Chondrocyte (in vitro differentiated cells): ENCODE measurements around the gene ACAP3. TPM values are rescaled to one million over a fixed set of nuclear protein-coding genes. Genes with fewer than 3 reads are reported as not detected.

Experiments used
- DNase-seq: peaks from one replicate; pipeline ENCODE4 v3.0.0; 2021; ENCODE audit warnings: mixed read lengths, low spot score
- H3K27ac Mint-ChIP-seq: one replicate; pipeline ENCODE4 v1.8.0; 2021; ENCODE audit warnings: mild to moderate bottlenecking, moderate library complexity, mixed read lengths; ENCODE audit not compliant: unreplicated experiment
- H3K27me3 Mint-ChIP-seq: 2 replicates; pipeline ENCODE4 v1.8.0; 2021; ENCODE audit warnings: low read depth, mixed read lengths
- H3K36me3 Mint-ChIP-seq: 2 replicates; pipeline ENCODE4 v1.8.0; 2021; ENCODE audit warnings: low read depth, mixed read lengths
- H3K4me1 Mint-ChIP-seq: 2 replicates; pipeline ENCODE4 v1.8.0; 2021; ENCODE audit warnings: low read depth, mild to moderate bottlenecking, mixed read lengths
- H3K4me3 Mint-ChIP-seq: one replicate; pipeline ENCODE4 v1.8.0; 2021; ENCODE audit warnings: mild to moderate bottlenecking, moderate library complexity, mixed read lengths; ENCODE audit not compliant: unreplicated experiment
- H3K9me3 Mint-ChIP-seq: 2 replicates; pipeline ENCODE4 v1.8.0; 2021; ENCODE audit warnings: low read depth, mixed read lengths
- CTCF ChIP-seq: fragments of 200-600 bp; sonication (generic); IDR thresholded peaks from 2 replicates; pipeline ENCODE4 v1.5.0; 2021; ENCODE audit warnings: antibody characterized with exemption, mild to moderate bottlenecking, moderate library complexity
- total RNA-seq: library from RNA; stranded (reverse); gene quantifications from 3 replicates; pipeline ENCODE4 v1.2.1, GENCODE V29; 2021

Gene ACAP3
- total RNA-seq, 1 donor from 2014 or later: 51.9 TPM

- Mint-ChIP-seq H3K4me3 (no peak overlapping the region), H3K27me3 (no peaks in the 10 kb centered on the region), H3K36me3 (peaks cover 1% of the 10 kb centered on the region), H3K4me1 (peaks cover 3% of the 10 kb centered on the region), H3K9me3 (no peaks in the 10 kb centered on the region), H3K27ac (no peak overlapping the region)
- peak; percentile 91 for DNase-seq
- TF ChIP-seq CTCF: no peak
Measured at GRCh38 chr1:1247341-1247913, 60.3 kb downstream of the ACAP3 start.

GRCh38 chr1:1246577-1247340 lies 61.0 kb downstream of the ACAP3 start, which contains the start of gene C1QTNF12:
Gene C1QTNF12, minus strand, starts transcription at chr1:1246722. Its CDS starts 32 bp downstream, at chr1:1246690.
- Mint-ChIP-seq H3K36me3 (no peaks in the 10 kb centered on the region), H3K4me1 (peaks cover 3% of the 10 kb centered on the region), H3K27ac (no peak within 1 kb of the TSS), H3K27me3 (no peaks in the 10 kb centered on the region), H3K9me3 (no peaks in the 10 kb centered on the region), H3K4me3 (no peak within 1 kb of the TSS)
- no peak for DNase-seq
- no peak for TF ChIP-seq CTCF

GRCh38 chr1:1245817-1246576 lies 61.7 kb downstream of the ACAP3 start:
- Mint-ChIP-seq H3K4me1 (peaks cover 1% of the 10 kb centered on the region), H3K4me3 (no peak overlapping the region), H3K27me3 (no peaks in the 10 kb centered on the region), H3K27ac (no peak overlapping the region), H3K36me3 (no peaks in the 10 kb centered on the region), H3K9me3 (no peaks in the 10 kb centered on the region)
- TF ChIP-seq CTCF: no peak
- no peak for DNase-seq

GRCh38 chr1:1245178-1245816 lies 62.4 kb downstream of the ACAP3 start:
- TF ChIP-seq CTCF: no peak
- DNase-seq: peak; percentile 91

More at GRCh38 chr1:1245178-1245816, 62.4 kb downstream of the ACAP3 start:
- Mint-ChIP-seq H3K27me3 (no peaks in the 10 kb centered on the region), H3K4me1 (no peaks in the 10 kb centered on the region), H3K9me3 (no peaks in the 10 kb centered on the region), H3K36me3 (no peaks in the 10 kb centered on the region), H3K4me3 (no peak overlapping the region), H3K27ac (no peak overlapping the region)
